WERI-Rb-1 (cell line): ENCODE results near the gene GPBAR1.

Source experiments
- DNase-seq: peaks from one replicate; pipeline ENCODE4 v3.0.0-alpha.2; 2020
- H3K27ac ChIP-seq: fragments of 250-450 bp; sonication (Bioruptor Pico); 2 replicates; pipeline ENCODE4 v1.5.1; 2020; ENCODE audit warnings: mild to moderate bottlenecking, moderate library complexity
- H3K27me3 ChIP-seq: fragments of 250-450 bp; sonication (Bioruptor Pico); 2 replicates; pipeline ENCODE4 v1.5.1; 2021; ENCODE audit warnings: mild to moderate bottlenecking, low read depth, moderate library complexity; ENCODE audit not compliant: insufficient read depth, severe bottlenecking
- H3K36me3 ChIP-seq: fragments of 250-450 bp; sonication (Bioruptor Pico); 2 replicates; pipeline ENCODE4 v1.5.1; 2020; ENCODE audit warnings: mild to moderate bottlenecking, moderate library complexity
- H3K4me3 ChIP-seq: 2 replicates; pipeline ENCODE4 v1.5.1; 2011; ENCODE audit warnings: low read depth, mild to moderate bottlenecking, control low read depth, low read length
- H3K9me3 ChIP-seq: fragments of 250-450 bp; sonication (Bioruptor Pico); 2 replicates; pipeline ENCODE4 v1.5.1; 2021; ENCODE audit warnings: mild to moderate bottlenecking, moderate library complexity; ENCODE audit not compliant: severe bottlenecking
- TF ChIP-seq, protein P1 (sequence below): IDR thresholded peaks from 2 replicates; pipeline ENCODE4 v1.5.1; 2011; ENCODE audit warnings: low read depth, mild to moderate bottlenecking, control low read depth, inconsistent platforms, low read length

GPBAR1 gene

DNA sequence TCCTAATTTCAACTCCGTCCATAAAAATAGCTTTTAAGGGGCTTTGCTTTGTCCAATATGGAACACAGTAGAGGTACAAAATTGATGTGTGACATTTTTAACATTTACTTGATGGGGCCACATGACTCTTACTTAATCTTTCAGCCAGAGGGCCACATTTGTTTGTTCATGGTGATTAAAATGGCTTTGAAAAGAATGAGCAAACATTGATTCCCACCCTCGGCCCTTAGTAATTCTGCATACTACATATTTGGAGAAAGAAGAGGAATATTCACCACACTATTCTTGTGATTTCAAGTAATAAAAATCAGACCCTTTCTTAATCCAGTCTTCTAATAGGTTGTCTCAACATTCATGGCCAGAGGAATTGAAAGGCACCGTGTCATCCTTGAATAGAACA, 26.3 kb upstream of the GPBAR1 start:
- no peak for DNase-seq
- Histone ChIP-seq H3K27ac (no peak overlapping the region), H3K9me3 (no peaks in the 10 kb centered on the region), H3K27me3 (no peaks in the 10 kb centered on the region), H3K4me3 (no peak overlapping the region), H3K36me3 (peaks cover 72% of the 10 kb centered on the region)
- TF ChIP-seq, protein P1, sequence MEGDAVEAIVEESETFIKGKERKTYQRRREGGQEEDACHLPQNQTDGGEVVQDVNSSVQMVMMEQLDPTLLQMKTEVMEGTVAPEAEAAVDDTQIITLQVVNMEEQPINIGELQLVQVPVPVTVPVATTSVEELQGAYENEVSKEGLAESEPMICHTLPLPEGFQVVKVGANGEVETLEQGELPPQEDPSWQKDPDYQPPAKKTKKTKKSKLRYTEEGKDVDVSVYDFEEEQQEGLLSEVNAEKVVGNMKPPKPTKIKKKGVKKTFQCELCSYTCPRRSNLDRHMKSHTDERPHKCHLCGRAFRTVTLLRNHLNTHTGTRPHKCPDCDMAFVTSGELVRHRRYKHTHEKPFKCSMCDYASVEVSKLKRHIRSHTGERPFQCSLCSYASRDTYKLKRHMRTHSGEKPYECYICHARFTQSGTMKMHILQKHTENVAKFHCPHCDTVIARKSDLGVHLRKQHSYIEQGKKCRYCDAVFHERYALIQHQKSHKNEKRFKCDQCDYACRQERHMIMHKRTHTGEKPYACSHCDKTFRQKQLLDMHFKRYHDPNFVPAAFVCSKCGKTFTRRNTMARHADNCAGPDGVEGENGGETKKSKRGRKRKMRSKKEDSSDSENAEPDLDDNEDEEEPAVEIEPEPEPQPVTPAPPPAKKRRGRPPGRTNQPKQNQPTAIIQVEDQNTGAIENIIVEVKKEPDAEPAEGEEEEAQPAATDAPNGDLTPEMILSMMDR, result no peak

DNA sequence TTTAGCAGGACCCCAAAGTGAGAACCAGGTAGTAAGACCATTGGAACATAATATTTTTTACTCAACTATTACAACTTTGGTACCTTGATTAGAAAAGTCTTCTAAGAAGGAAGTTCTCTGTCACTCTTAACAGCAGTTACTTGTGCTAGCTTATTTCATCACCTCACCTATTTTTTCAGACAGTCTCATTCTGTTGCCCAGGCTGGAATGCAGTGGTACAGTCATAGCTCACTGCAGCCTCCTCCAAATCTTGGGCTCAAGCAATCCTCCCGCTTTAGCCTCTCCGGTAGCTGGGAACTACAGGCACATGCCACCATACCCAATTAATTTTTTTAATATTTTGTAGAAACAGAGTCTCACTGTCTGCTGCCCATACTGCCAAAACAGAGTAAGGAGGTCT, 25.8 kb upstream of the GPBAR1 start:
- peaks cover 77% of the 10 kb centered on the region for H3K36me3 ChIP-seq
- H3K9me3 ChIP-seq, result no peaks in the 10 kb centered on the region
- DNase-seq, result no peak
- TF ChIP-seq, protein P1, result no peak
- no peaks in the 10 kb centered on the region for H3K27me3 ChIP-seq
- no peak overlapping the region for H3K4me3 ChIP-seq
- no peak overlapping the region for H3K27ac ChIP-seq

DNA sequence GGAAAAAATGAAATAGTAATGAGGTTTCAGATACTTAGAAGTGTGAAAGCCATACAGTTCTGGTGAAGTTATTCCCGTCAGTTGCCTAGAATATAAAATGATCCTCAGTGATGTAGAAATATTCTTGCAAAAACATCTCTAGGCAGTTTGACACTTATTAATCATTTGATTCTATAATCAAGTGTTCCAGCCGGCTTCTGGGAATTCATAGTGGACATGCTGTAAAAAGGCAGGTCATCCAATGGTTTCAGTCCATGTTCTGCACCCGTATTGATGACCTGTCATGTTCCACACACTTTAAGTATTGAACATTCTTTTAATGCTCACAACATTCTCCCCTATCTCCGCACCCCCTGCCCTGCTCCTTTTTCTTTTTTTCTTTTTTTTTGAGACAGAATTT, 24.0 kb upstream of the GPBAR1 start:
- TF ChIP-seq, protein P1, result no peak
- no peaks in the 10 kb centered on the region for H3K9me3 ChIP-seq
- no peak for DNase-seq
- no peak overlapping the region for H3K27ac ChIP-seq
- no peak overlapping the region for H3K4me3 ChIP-seq
- H3K27me3 ChIP-seq, result no peaks in the 10 kb centered on the region
- peaks cover 76% of the 10 kb centered on the region for H3K36me3 ChIP-seq

DNA sequence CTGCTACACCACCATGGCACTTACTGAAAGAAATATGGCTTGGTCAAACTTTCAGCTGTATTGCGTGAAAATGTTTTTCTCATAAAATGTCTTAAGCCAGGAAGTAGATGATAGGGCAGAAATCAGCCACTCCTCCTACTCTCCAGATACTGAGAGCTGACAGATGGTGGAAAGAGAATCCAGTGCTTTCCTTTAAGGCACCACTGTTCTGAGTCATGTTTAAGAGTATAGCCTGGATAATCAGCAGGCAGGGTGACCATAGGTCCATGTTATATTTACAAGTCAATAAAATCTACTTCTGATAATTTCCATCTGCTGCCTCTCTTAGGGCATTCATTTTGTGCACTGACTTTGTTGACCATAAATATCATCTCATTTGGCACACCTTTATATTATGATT, 21.9 kb upstream of the GPBAR1 start:
- DNase-seq, result no peak
- Histone ChIP-seq H3K27ac (no peak overlapping the region; the same call in 1 of the 2 replicates), H3K9me3 (no peaks in the 10 kb centered on the region), H3K36me3 (peaks cover 69% of the 10 kb centered on the region), H3K4me3 (no peak overlapping the region), H3K27me3 (no peaks in the 10 kb centered on the region)
- TF ChIP-seq, protein P1, result no peak

DNA sequence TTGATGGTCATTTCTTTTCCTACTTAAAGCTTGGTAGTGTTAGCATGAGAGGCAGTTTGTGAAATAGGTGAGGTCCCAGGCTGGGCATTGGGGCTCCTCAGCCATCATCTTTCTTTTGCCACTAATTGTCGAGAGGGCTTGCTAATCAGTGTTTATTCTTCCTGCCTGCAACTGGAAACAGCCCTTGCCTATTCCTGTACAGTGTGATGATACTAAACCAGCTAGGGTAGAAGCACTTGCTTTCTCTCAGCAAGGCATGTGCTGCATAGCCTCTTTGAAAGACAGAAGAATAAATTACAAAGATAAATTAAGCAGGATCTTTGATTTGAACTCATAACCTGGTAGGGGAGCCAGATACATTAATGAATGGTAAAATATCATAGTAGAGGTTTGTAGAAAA, 16.6 kb upstream of the GPBAR1 start:
- peaks cover 74% of the 10 kb centered on the region for H3K36me3 ChIP-seq
- no peaks in the 10 kb centered on the region for H3K27me3 ChIP-seq
- no peak overlapping the region for H3K4me3 ChIP-seq
- no peak overlapping the region for H3K27ac ChIP-seq
- TF ChIP-seq, protein P1, result no peak
- no peaks in the 10 kb centered on the region for H3K9me3 ChIP-seq
- no peak for DNase-seq

DNA sequence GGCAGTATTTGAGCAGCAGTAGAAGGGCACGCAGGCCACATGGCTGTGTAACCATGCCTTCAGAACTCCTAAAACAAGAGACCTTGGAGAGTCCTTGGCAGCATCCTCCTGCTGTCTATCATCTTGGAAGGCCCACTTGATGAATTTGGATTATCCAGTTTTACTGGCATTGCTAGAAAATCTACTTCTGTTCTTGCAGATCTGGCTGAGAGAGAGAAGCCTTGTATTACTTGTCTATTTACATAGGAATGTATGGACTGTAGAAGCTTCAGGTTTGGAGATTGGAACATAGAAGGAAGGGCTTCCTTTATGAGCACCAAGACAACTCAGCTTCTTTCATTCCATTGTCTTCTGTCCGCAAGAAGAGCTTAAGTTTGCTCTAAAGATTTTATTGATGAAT, 16.1 kb upstream of the GPBAR1 start:
- TF ChIP-seq, protein P1, result no peak
- Histone ChIP-seq H3K4me3 (no peak overlapping the region), H3K27me3 (no peaks in the 10 kb centered on the region), H3K27ac (no peak overlapping the region), H3K9me3 (no peaks in the 10 kb centered on the region), H3K36me3 (peaks cover 74% of the 10 kb centered on the region)
- DNase-seq, result no peak
